Stomach (tissue), 4 donors: ENCODE results near the gene SIRPA.

ENCODE experiments used
- CTCF ChIP-seq, 7 experiments: fragments of 450-650 bp in 4 of 7; fragments of 200-600 bp in 3 of 7; sonication (generic) in 3 of 7; IDR thresholded peaks; one replicate each; pipeline ENCODE4 v1.5.1; 2016 to 2019; ENCODE audit warnings: antibody characterized with exemption in 7 of 7, control low read depth in 2 of 7, mild to moderate bottlenecking in 1 of 7
- EP300 ChIP-seq: sonication (generic); formaldehyde crosslinking; IDR thresholded peaks from one replicate; pipeline ENCODE4 v1.6.1; 2017; ENCODE audit warnings: antibody characterized with exemption

GRCh38 chr20:1940581-1940980 lies 45.4 kb downstream of the SIRPA start:
- no peak for TF ChIP-seq CTCF (IDR thresholded peaks at IDR 0.05)
- no peak for TF ChIP-seq EP300
